ENCODE data around the gene DXO. TPM values are rescaled to one million over a fixed set of nuclear protein-coding genes. Genes with fewer than 3 reads are reported as not detected.
"Not testable (repeated sequence)": the region's sequence is repeated elsewhere in the genome, so short reads cannot be mapped to it uniquely, and the experiment has no call there.

The DXO gene
- total and polyA plus RNA-seq, 4 donors = 11.9 to 23.9 (median 16.9) TPM

GRCh38 chr6:32008616-32009015 lies 36.7 kb upstream of the DXO start:
- H3K9ac ChIP-seq (ENCODE audit: insufficient read depth in 1 of 2, low read length in 2 of 2); H3K36me3 ChIP-seq (ENCODE audit: control insufficient read depth in 4 of 4, insufficient read depth in 4 of 4, low read length in 4 of 4); H3K27me3 ChIP-seq (ENCODE audit: control insufficient read depth in 3 of 3, insufficient read depth in 3 of 3, low read length in 2 of 3); H3K27ac ChIP-seq (ENCODE audit: low read depth in 1 of 2, low read length in 1 of 2); ATAC-seq (ENCODE audit: insufficient read depth, low FRiP score); H3K4me3 ChIP-seq; H3K4me1 ChIP-seq (ENCODE audit: control insufficient read depth in 5 of 5, insufficient read depth in 5 of 5, low read length in 5 of 5); H3K9me3 ChIP-seq (ENCODE audit: control insufficient read depth in 4 of 4, insufficient read depth in 3 of 4, low read length in 3 of 4): not testable (repeated sequence)
- 30 to 37% methylated on average over 6 of the region's 12 CpGs for WGBS, 2 donors
- DNase-seq = peak in 1 of 3 donors; percentile 16

DNA sequence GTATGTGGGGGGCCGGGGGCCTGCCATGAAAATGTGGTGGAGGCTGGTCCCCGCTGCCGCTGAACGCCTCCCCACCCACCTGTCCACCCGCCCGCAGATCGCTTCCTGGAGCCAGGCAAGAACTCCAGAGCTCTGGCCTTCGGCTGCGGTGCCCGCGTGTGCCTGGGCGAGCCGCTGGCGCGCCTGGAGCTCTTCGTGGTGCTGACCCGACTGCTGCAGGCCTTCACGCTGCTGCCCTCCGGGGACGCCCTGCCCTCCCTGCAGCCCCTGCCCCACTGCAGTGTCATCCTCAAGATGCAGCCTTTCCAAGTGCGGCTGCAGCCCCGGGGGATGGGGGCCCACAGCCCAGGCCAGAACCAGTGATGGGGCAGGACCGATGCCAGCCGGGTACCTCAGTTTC lies 36.1 kb upstream of the DXO start:
- H3K36me3 ChIP-seq (ENCODE audit: control insufficient read depth in 4 of 4, insufficient read depth in 4 of 4, low read length in 4 of 4); H3K9ac ChIP-seq (ENCODE audit: insufficient read depth in 1 of 2, low read length in 2 of 2); H3K27ac ChIP-seq (ENCODE audit: low read depth in 1 of 2, low read length in 1 of 2); DNase-seq; H3K27me3 ChIP-seq (ENCODE audit: control insufficient read depth in 3 of 3, insufficient read depth in 3 of 3, low read length in 2 of 3); H3K4me1 ChIP-seq (ENCODE audit: control insufficient read depth in 5 of 5, insufficient read depth in 5 of 5, low read length in 5 of 5); H3K4me3 ChIP-seq; H3K9me3 ChIP-seq (ENCODE audit: control insufficient read depth in 4 of 4, insufficient read depth in 3 of 4, low read length in 3 of 4); ATAC-seq (ENCODE audit: insufficient read depth, low FRiP score): not testable (repeated sequence)
- WGBS, 2 donors = no CpG with 5 or more reads among the region's 24 CpGs

DNA sequence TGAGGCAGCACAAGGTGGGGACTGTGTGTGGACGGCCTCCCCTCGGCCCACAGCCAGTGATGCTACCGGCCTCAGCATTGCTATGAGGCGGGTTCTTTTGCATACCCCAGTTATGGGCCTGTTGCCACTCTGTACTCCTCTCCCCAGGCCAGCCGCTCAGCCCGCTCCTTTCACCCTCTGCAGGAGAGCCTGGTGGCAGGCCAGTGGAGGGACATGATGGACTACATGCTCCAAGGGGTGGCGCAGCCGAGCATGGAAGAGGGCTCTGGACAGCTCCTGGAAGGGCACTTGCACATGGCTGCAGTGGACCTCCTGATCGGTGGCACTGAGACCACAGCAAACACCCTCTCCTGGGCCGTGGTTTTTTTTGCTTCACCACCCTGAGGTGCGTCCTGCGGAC lies 35.1 kb upstream of the DXO start:
- not testable (repeated sequence) for ATAC-seq (ENCODE audit: insufficient read depth, low FRiP score); H3K27ac ChIP-seq (ENCODE audit: low read depth in 1 of 2, low read length in 1 of 2); H3K9me3 ChIP-seq (ENCODE audit: control insufficient read depth in 4 of 4, insufficient read depth in 3 of 4, low read length in 3 of 4); H3K36me3 ChIP-seq (ENCODE audit: control insufficient read depth in 4 of 4, insufficient read depth in 4 of 4, low read length in 4 of 4); H3K27me3 ChIP-seq (ENCODE audit: control insufficient read depth in 3 of 3, insufficient read depth in 3 of 3, low read length in 2 of 3); H3K4me1 ChIP-seq (ENCODE audit: control insufficient read depth in 5 of 5, insufficient read depth in 5 of 5, low read length in 5 of 5); H3K4me3 ChIP-seq; DNase-seq; H3K9ac ChIP-seq (ENCODE audit: insufficient read depth in 1 of 2, low read length in 2 of 2)
- WGBS, 2 donors = 85 to 88% methylated on average over 10 to 12 of the region's 12 CpGs

GRCh38 chr6:32005991-32006529 lies 34.1 kb upstream of the DXO start:
- not testable (repeated sequence) for DNase-seq

GRCh38 chr6:32005538-32005880 lies 33.6 kb upstream of the DXO start:
- not testable (repeated sequence) for H3K9me3 ChIP-seq (ENCODE audit: control insufficient read depth in 4 of 4, insufficient read depth in 3 of 4, low read length in 3 of 4); ATAC-seq (ENCODE audit: insufficient read depth, low FRiP score); H3K27me3 ChIP-seq (ENCODE audit: control insufficient read depth in 3 of 3, insufficient read depth in 3 of 3, low read length in 2 of 3); H3K27ac ChIP-seq (ENCODE audit: low read depth in 1 of 2, low read length in 1 of 2); DNase-seq; H3K4me1 ChIP-seq (ENCODE audit: control insufficient read depth in 5 of 5, insufficient read depth in 5 of 5, low read length in 5 of 5); H3K9ac ChIP-seq (ENCODE audit: insufficient read depth in 1 of 2, low read length in 2 of 2); H3K36me3 ChIP-seq (ENCODE audit: control insufficient read depth in 4 of 4, insufficient read depth in 4 of 4, low read length in 4 of 4); H3K4me3 ChIP-seq
- whole genome bisulfite sequencing, 2 donors = 74 to 87% methylated on average over 1 to 9 of the region's 9 CpGs

More at GRCh38 chr6:32005991-32006529, 34.1 kb upstream of the DXO start:
- H3K9ac ChIP-seq (ENCODE audit: insufficient read depth in 1 of 2, low read length in 2 of 2); H3K4me1 ChIP-seq (ENCODE audit: control insufficient read depth in 5 of 5, insufficient read depth in 5 of 5, low read length in 5 of 5); H3K4me3 ChIP-seq; H3K27ac ChIP-seq (ENCODE audit: low read depth in 1 of 2, low read length in 1 of 2); ATAC-seq (ENCODE audit: insufficient read depth, low FRiP score); H3K9me3 ChIP-seq (ENCODE audit: control insufficient read depth in 4 of 4, insufficient read depth in 3 of 4, low read length in 3 of 4); H3K27me3 ChIP-seq (ENCODE audit: control insufficient read depth in 3 of 3, insufficient read depth in 3 of 3, low read length in 2 of 3); H3K36me3 ChIP-seq (ENCODE audit: control insufficient read depth in 4 of 4, insufficient read depth in 4 of 4, low read length in 4 of 4): not testable (repeated sequence)
- 77 to 78% methylated on average over 8 of the region's 8 CpGs for WGBS, 2 donors

DNA sequence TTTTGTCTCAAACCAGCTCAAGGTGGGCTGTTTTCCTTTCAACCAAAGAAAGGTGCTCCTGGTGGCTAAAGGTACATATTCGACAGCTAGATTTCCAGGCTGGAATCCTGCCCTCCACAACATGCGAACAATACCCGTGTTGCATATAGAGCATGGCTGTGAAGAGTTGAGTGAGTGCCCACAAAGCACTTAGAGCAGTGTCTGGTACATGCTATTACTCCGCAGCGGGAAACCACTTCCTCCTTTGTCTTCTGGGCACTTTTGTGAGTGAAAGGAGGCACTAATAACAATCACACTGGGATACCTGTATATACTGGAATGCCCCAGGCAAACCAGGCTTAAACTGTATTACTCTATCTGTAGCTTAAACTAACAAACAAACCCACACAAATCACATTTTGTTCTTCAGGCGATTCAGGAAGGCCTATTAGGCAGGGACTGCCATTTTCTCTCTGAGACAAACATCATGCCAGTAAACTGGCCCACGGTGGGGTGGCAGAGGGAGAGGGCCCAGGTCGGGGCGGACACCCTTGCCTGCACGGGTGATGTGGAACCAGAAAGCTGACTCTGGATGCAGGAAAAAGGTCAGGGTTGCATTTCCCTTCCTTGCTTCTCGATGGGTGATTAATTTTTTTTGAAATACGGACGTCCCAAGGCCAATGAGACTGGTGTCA lies 33.1 kb upstream of the DXO start:
- H3K9me3 ChIP-seq (ENCODE audit: control insufficient read depth in 4 of 4, insufficient read depth in 3 of 4, low read length in 3 of 4); ATAC-seq (ENCODE audit: insufficient read depth, low FRiP score); H3K36me3 ChIP-seq (ENCODE audit: control insufficient read depth in 4 of 4, insufficient read depth in 4 of 4, low read length in 4 of 4); H3K4me1 ChIP-seq (ENCODE audit: control insufficient read depth in 5 of 5, insufficient read depth in 5 of 5, low read length in 5 of 5); H3K9ac ChIP-seq (ENCODE audit: insufficient read depth in 1 of 2, low read length in 2 of 2); H3K4me3 ChIP-seq; DNase-seq; H3K27ac ChIP-seq (ENCODE audit: low read depth in 1 of 2, low read length in 1 of 2); H3K27me3 ChIP-seq (ENCODE audit: control insufficient read depth in 3 of 3, insufficient read depth in 3 of 3, low read length in 2 of 3): not testable (repeated sequence)
- 66 to 69% methylated on average over 8 to 9 of the region's 13 CpGs for WGBS, 2 donors

DNA sequence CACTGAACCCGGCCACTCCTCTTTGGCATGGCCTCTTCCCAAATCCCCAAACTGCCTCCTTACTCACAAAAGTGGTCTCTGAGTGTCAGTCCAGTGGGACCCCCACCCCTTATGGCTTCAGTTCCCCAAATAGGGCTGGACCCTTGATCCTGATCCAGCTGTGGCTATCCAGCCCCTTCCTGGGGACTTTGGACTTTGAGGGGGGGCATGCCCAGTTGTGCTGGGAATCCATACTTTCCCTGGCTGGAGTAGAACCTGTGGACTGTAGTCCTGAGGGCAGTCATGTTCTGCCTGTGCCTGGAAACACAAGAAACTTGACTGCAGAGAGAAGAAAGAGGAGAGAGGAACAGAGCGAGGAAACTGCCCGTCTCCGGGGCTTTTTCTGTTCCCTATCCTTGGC lies 32.5 kb upstream of the DXO start:
- H3K27me3 ChIP-seq (ENCODE audit: control insufficient read depth in 3 of 3, insufficient read depth in 3 of 3, low read length in 2 of 3); H3K4me3 ChIP-seq; ATAC-seq (ENCODE audit: insufficient read depth, low FRiP score); H3K9ac ChIP-seq (ENCODE audit: insufficient read depth in 1 of 2, low read length in 2 of 2); H3K4me1 ChIP-seq (ENCODE audit: control insufficient read depth in 5 of 5, insufficient read depth in 5 of 5, low read length in 5 of 5); H3K9me3 ChIP-seq (ENCODE audit: control insufficient read depth in 4 of 4, insufficient read depth in 3 of 4, low read length in 3 of 4); DNase-seq; H3K36me3 ChIP-seq (ENCODE audit: control insufficient read depth in 4 of 4, insufficient read depth in 4 of 4, low read length in 4 of 4); H3K27ac ChIP-seq (ENCODE audit: low read depth in 1 of 2, low read length in 1 of 2): not testable (repeated sequence)
- 32 to 79% methylated on average over 2 to 4 of the region's 4 CpGs for WGBS, 2 donors

- H3K36me3 ChIP-seq (ENCODE audit: control insufficient read depth in 4 of 4, insufficient read depth in 4 of 4, low read length in 4 of 4); H3K27ac ChIP-seq (ENCODE audit: low read depth in 1 of 2, low read length in 1 of 2); H3K9me3 ChIP-seq (ENCODE audit: control insufficient read depth in 4 of 4, insufficient read depth in 3 of 4, low read length in 3 of 4); ATAC-seq (ENCODE audit: insufficient read depth, low FRiP score); H3K4me1 ChIP-seq (ENCODE audit: control insufficient read depth in 5 of 5, insufficient read depth in 5 of 5, low read length in 5 of 5); H3K4me3 ChIP-seq; H3K27me3 ChIP-seq (ENCODE audit: control insufficient read depth in 3 of 3, insufficient read depth in 3 of 3, low read length in 2 of 3); DNase-seq; H3K9ac ChIP-seq (ENCODE audit: insufficient read depth in 1 of 2, low read length in 2 of 2): not testable (repeated sequence)
- WGBS, 2 donors = no CpG with 5 or more reads among the region's 7 CpGs
Observed at GRCh38 chr6:32003301-32003700, 31.4 kb upstream of the DXO start.

All from lung (tissue), 10 donors.